OCI-LY1 (cell line): ENCODE results near the gene ZNF142.

Source experiments
- CTCF ChIP-seq: fragments of 200-600 bp; sonication (generic), shearing (Covaris generic); IDR thresholded peaks from 2 replicates; pipeline ENCODE4 v1.5.1; 2017; ENCODE audit warnings: mild to moderate bottlenecking, antibody characterized with exemption, low read length, moderate library complexity, mixed read lengths
- EZH2 ChIP-seq: fragments of 200-600 bp; sonication (generic), shearing (Covaris generic); IDR thresholded peaks from 2 replicates; pipeline ENCODE4 v1.8.0; 2017; ENCODE audit warnings: borderline replicate concordance, mixed run types, mild to moderate bottlenecking, antibody characterized with exemption, low read length, moderate library complexity, mixed read lengths

- TF ChIP-seq CTCF = no peak
- TF ChIP-seq EZH2 = no peak
These were observed 15.6 kb downstream of the ZNF142 start for GRCh38 chr2:218643751-218644310.
